Mesendoderm (in vitro differentiated cells): ENCODE results near the gene CCNDBP1.

ENCODE experiments used
- DNase-seq: peaks from one replicate; pipeline ENCODE4 v3.0.0; 2013
- H2AK5ac ChIP-seq: 2 replicates; pipeline ENCODE4 v1.6.1; 2013; ENCODE audit warnings: low read length, inconsistent platforms
- H2BK120ac ChIP-seq: 2 replicates; pipeline ENCODE4 v1.6.1; 2013; ENCODE audit warnings: low read depth, mild to moderate bottlenecking, low read length, moderate library complexity, mixed read lengths
- H2BK15ac ChIP-seq: replicated peaks from 2 replicates; pipeline ENCODE4 v1.6.1; 2013; ENCODE audit warnings: low read depth, mild to moderate bottlenecking, moderate library complexity
- H2BK5ac ChIP-seq: 2 replicates; pipeline ENCODE4 v1.6.1; 2013; ENCODE audit warnings: low read length, inconsistent platforms
- H3K18ac ChIP-seq: 2 replicates; pipeline ENCODE4 v1.6.1; 2013; ENCODE audit warnings: mild to moderate bottlenecking, low read length, mixed read lengths
- H3K23ac ChIP-seq: one replicate; pipeline ENCODE4 v1.6.1; 2013; ENCODE audit warnings: low read length
- H3K27ac ChIP-seq: 2 replicates; pipeline ENCODE4 v1.5.1; 2013; ENCODE audit warnings: low read depth, mild to moderate bottlenecking, inconsistent platforms, low read length, moderate library complexity
- H3K27me3 ChIP-seq: 2 replicates; pipeline ENCODE4 v1.6.1; 2013; ENCODE audit warnings: low read length, control low read depth, mild to moderate bottlenecking, inconsistent platforms; ENCODE audit not compliant: insufficient read depth, poor library complexity
- H3K36me3 ChIP-seq: 2 replicates; pipeline ENCODE4 v1.6.1; 2013; ENCODE audit warnings: low read length, inconsistent platforms; ENCODE audit not compliant: control insufficient read depth, insufficient read depth
- H3K4ac ChIP-seq: one replicate; pipeline ENCODE4 v1.6.1; 2013; ENCODE audit warnings: low read depth, mild to moderate bottlenecking, low read length, moderate library complexity
- H3K4me1 ChIP-seq: 2 replicates; pipeline ENCODE4 v1.6.1; 2013; ENCODE audit warnings: low read depth, low read length, inconsistent platforms; ENCODE audit not compliant: control insufficient read depth
- H3K4me2 ChIP-seq: 2 replicates; pipeline ENCODE4 v1.6.1; 2013; ENCODE audit warnings: low read length
- H3K4me3 ChIP-seq: 2 replicates; pipeline ENCODE4 v1.5.1; 2013; ENCODE audit warnings: mild to moderate bottlenecking, low read length
- H3K56ac ChIP-seq: one replicate; pipeline ENCODE4 v1.6.1; 2013; ENCODE audit warnings: low read length
- H3K79me1 ChIP-seq: 2 replicates; pipeline ENCODE4 v1.6.1; 2013; ENCODE audit warnings: low read length, inconsistent platforms
- H3K79me2 ChIP-seq: 2 replicates; pipeline ENCODE4 v1.6.1; 2013; ENCODE audit warnings: mild to moderate bottlenecking, low read length; ENCODE audit not compliant: control insufficient read depth, insufficient read depth
- H3K9ac ChIP-seq: 2 replicates; pipeline ENCODE4 v1.6.1; 2013; ENCODE audit warnings: low read length, inconsistent platforms
- H4K5ac ChIP-seq: one replicate; pipeline ENCODE4 v1.6.1; 2013; ENCODE audit warnings: low read length
- H4K8ac ChIP-seq: one replicate; pipeline ENCODE4 v1.6.1; 2013; ENCODE audit warnings: low read depth, mild to moderate bottlenecking, control low read depth, low read length, moderate library complexity
- WGBS: extraction: QIAGEN DNeasy Blood & Tissue Kit; methylation state at CpG from one replicate; pipeline ENCODE4 v1.1.7; 2013; ENCODE audit warnings: low lambda C conversion rate, missing lambda C conversion rate; ENCODE audit not compliant: insufficient coverage; ENCODE audit errors: extremely low coverage; 5-methylcytosine and 5-hydroxymethylcytosine counted together

Gene CCNDBP1

GRCh38 chr15:43238671-43239131, 53.5 kb downstream of the CCNDBP1 start:
- no peak overlapping the region for H2BK5ac ChIP-seq
- no peaks in the 10 kb centered on the region for H3K4me1 ChIP-seq
- H3K4me3 ChIP-seq = no peak overlapping the region
- H3K18ac ChIP-seq = no peak overlapping the region
- no peaks in the 10 kb centered on the region for H3K79me1 ChIP-seq
- H2AK5ac ChIP-seq = no peak overlapping the region
- H3K9ac ChIP-seq = no peak overlapping the region
- no CpG with 5 or more reads among the region's 10 CpGs for WGBS
- no peak overlapping the region for H4K8ac ChIP-seq
- no peak overlapping the region for H3K27ac ChIP-seq
- H2BK120ac ChIP-seq = no peak overlapping the region
- no peak overlapping the region for H4K5ac ChIP-seq
- no peak for DNase-seq
- H3K56ac ChIP-seq = no peak overlapping the region
- no peaks in the 10 kb centered on the region for H3K27me3 ChIP-seq
- H3K4me2 ChIP-seq = no peak overlapping the region
- H3K79me2 ChIP-seq = no peaks in the 10 kb centered on the region
- H3K23ac ChIP-seq = no peak overlapping the region
- H3K36me3 ChIP-seq = no peaks in the 10 kb centered on the region
- H2BK15ac ChIP-seq = no peak overlapping the region
- H3K4ac ChIP-seq = no peak overlapping the region

GRCh38 chr15:43239732-43240491, 54.7 kb downstream of the CCNDBP1 start:
- Histone ChIP-seq H4K5ac (no peak overlapping the region), H3K9ac (no peak overlapping the region), H2BK120ac (no peak overlapping the region), H3K4me2 (no peak overlapping the region), H3K27ac (no peak overlapping the region), H2BK5ac (no peak overlapping the region), H3K36me3 (no peaks in the 10 kb centered on the region), H2BK15ac (no peak overlapping the region), H3K79me2 (no peaks in the 10 kb centered on the region), H3K56ac (no peak overlapping the region), H3K4me1 (no peaks in the 10 kb centered on the region), H3K4me3 (no peak overlapping the region), H3K79me1 (no peaks in the 10 kb centered on the region), H3K4ac (no peak overlapping the region), H2AK5ac (no peak overlapping the region), H3K18ac (no peak overlapping the region), H4K8ac (no peak overlapping the region), H3K27me3 (no peaks in the 10 kb centered on the region), H3K23ac (no peak overlapping the region)
- peak; percentile 11 for DNase-seq
- WGBS = no CpG with 5 or more reads among the region's 7 CpGs

DNA sequence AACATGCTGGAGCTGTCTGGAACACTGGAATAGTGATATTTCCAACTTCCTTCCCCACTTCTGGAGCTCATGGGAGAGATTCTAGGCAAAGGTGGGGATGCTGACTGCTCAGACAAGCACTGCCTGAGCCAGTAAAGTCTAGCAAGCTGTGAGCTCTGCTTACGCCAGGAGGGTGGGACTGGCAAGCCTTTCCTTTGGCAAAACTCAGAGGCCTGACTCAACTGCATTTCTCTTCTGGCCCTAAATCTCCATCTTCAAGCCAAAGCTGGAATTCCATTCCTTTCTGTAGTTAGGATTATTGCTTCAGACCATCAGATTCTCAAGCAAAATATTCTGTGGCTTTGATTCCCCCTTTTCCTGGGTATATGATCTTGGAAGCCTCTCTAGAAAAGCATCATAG, 55.9 kb downstream of the CCNDBP1 start:
- H3K23ac ChIP-seq = no peak overlapping the region
- no peak overlapping the region for H2BK15ac ChIP-seq
- DNase-seq = no peak
- H3K36me3 ChIP-seq = no peaks in the 10 kb centered on the region
- H4K8ac ChIP-seq = no peak overlapping the region
- no peak overlapping the region for H3K18ac ChIP-seq
- no peak overlapping the region for H3K4me3 ChIP-seq
- no CpG with 5 or more reads among the region's 1 CpG for WGBS
- no peak overlapping the region for H3K56ac ChIP-seq
- H3K4me1 ChIP-seq = no peaks in the 10 kb centered on the region
- H3K4me2 ChIP-seq = no peak overlapping the region
- no peak overlapping the region for H2BK120ac ChIP-seq
- H2AK5ac ChIP-seq = no peak overlapping the region
- H3K79me2 ChIP-seq = no peaks in the 10 kb centered on the region
- H3K9ac ChIP-seq = no peak overlapping the region
- H3K27ac ChIP-seq = no peak overlapping the region
- no peaks in the 10 kb centered on the region for H3K79me1 ChIP-seq
- H3K27me3 ChIP-seq = no peaks in the 10 kb centered on the region
- H4K5ac ChIP-seq = no peak overlapping the region
- no peak overlapping the region for H2BK5ac ChIP-seq
- no peak overlapping the region for H3K4ac ChIP-seq

DNA sequence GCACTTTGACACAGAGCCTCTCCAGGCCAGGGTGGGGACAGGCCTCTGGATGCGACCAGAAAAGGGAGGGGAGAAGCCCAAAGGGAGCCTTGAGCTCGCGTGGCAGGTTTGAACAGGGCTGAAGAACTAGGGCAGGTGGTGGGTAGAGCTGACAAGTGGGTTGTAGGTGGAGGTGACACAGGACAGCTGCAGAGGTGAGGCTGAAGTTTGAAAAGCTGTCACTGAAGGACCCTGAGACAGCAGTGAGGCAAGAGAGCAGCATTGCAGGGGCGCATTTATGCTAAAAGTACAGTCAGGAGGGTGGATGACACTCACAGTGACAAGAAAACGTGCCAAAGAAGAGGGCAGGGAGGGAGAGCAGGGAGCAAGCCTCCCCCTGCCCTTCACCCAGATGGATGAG, 57.4 kb downstream of the CCNDBP1 start:
- H3K18ac ChIP-seq = no peak overlapping the region
- no peak overlapping the region for H3K27ac ChIP-seq
- H3K4me2 ChIP-seq = no peak overlapping the region
- no peaks in the 10 kb centered on the region for H3K4me1 ChIP-seq
- no peak overlapping the region for H3K4ac ChIP-seq
- H4K8ac ChIP-seq = no peak overlapping the region
- H3K56ac ChIP-seq = no peak overlapping the region
- no peak overlapping the region for H3K4me3 ChIP-seq
- no peaks in the 10 kb centered on the region for H3K36me3 ChIP-seq
- H3K27me3 ChIP-seq = no peaks in the 10 kb centered on the region
- no peaks in the 10 kb centered on the region for H3K79me1 ChIP-seq
- no peaks in the 10 kb centered on the region for H3K79me2 ChIP-seq
- no peak overlapping the region for H2BK5ac ChIP-seq
- no peak overlapping the region for H2BK15ac ChIP-seq
- H2BK120ac ChIP-seq = no peak overlapping the region
- no peak overlapping the region for H3K9ac ChIP-seq
- no peak for DNase-seq
- no CpG with 5 or more reads among the region's 5 CpGs for WGBS
- no peak overlapping the region for H4K5ac ChIP-seq
- H2AK5ac ChIP-seq = no peak overlapping the region
- H3K23ac ChIP-seq = no peak overlapping the region

GRCh38 chr15:43243020-43243645, 57.9 kb downstream of the CCNDBP1 start:
- Histone ChIP-seq H3K4ac (no peak overlapping the region), H3K23ac (no peak overlapping the region), H4K8ac (no peak overlapping the region), H3K27me3 (no peaks in the 10 kb centered on the region), H2BK120ac (no peak overlapping the region), H2AK5ac (no peak overlapping the region), H3K79me1 (no peaks in the 10 kb centered on the region), H3K4me2 (no peak overlapping the region), H2BK5ac (no peak overlapping the region), H3K27ac (no peak overlapping the region), H3K4me1 (no peaks in the 10 kb centered on the region), H2BK15ac (no peak overlapping the region), H3K4me3 (no peak overlapping the region), H3K79me2 (no peaks in the 10 kb centered on the region), H3K36me3 (no peaks in the 10 kb centered on the region), H3K56ac (no peak overlapping the region), H3K18ac (no peak overlapping the region), H3K9ac (no peak overlapping the region), H4K5ac (no peak overlapping the region)
- DNase-seq = no peak
- no CpG with 5 or more reads among the region's 2 CpGs for WGBS
